Measurements from ENCODE around the gene CTNNAL1.

CTNNAL1 gene

GRCh38 chr9:108894225-108894997, 118.9 kb downstream of the CTNNAL1 start:
- DNase-seq (ENCODE audit: low read depth) = no peak
- TF ChIP-seq CTCF (IDR thresholded peaks at IDR 0.05; ENCODE audit: insufficient read depth, low read depth, low read length, missing control alignments) = no peak

More at GRCh38 chr9:108894225-108894997, 118.9 kb downstream of the CTNNAL1 start:
- no peak overlapping the region for H3K4me3 ChIP-seq (ENCODE audit: low read depth, low read length)

Measured in GM12865 (cell line).